Posterior cingulate gyrus (tissue), 11 donors: Measurements from ENCODE around the gene SEMA3C.

Source experiments
- DNase-seq, 10 donors: peaks; one replicate each; pipeline versions ENCODE4 v3.0.0 to v3.0.0-alpha.2; 2020 to 2021; ENCODE audit warnings: mixed read lengths in 3 of 10
- intact Hi-C: fragments of 100-400 bp; cut with DNase I; formaldehyde crosslinking; loops from one replicate; pipeline ENCODE4 v1.15.1; 2023

Gene SEMA3C

GRCh38 chr7:80859272-80859970 is 59.4 kb downstream of the SEMA3C start:
- peak in 2 of 10 donors; percentile 10 to 82 for DNase-seq
- intact Hi-C loops: no loop called here

- no peak for DNase-seq
- intact Hi-C loops: no loop called here
Observed at GRCh38 chr7:80858141-80858903, 60.5 kb downstream of the SEMA3C start.

DNA sequence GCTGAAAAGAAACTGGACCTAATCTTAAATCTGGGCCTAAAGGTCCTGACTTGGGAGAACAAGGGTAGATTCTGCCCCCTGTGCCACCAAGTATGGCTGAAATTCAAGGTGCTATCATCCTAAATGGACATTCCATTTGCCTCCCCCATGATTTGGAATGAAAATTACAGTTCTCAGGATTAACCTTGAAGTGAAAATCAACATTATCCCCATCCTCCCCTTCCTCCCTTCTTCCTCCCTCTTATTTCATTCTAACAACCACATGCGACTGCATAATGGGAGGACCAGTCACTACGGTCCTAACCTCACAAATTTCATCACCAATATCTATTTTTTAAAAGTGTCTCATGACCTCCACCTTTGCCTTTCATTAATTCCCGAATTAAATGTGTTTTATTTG is 62.1 kb downstream of the SEMA3C start:
- DNase-seq: no peak
- intact Hi-C loops: no loop called here

DNA sequence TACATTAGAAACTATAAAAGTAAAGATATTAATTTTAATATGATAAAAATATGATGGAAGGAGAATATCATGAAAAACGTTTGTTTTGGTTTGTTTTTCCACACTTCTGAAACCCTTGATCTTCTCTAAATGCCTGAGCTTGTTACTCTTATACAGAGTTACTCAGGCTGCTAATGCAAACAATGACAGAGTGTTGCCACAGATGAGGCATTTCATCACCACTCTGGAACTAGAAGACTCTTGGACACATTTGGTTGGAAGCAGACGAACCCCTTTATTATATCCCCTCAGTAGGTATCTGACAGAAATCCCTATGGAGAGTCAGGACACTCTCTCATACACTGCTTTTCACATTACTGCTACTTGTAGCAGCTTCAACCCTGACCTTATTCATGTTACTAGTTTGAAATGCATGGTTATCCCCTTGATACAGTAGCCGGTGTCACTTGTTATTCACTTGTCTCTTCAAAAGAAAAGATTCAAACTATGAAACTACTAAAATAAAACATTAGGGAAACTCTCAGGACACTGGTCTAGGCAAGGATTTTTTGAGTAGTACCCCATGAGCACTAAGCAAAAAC is 66.9 kb downstream of the SEMA3C start:
- intact Hi-C loops: no loop called here

DNA sequence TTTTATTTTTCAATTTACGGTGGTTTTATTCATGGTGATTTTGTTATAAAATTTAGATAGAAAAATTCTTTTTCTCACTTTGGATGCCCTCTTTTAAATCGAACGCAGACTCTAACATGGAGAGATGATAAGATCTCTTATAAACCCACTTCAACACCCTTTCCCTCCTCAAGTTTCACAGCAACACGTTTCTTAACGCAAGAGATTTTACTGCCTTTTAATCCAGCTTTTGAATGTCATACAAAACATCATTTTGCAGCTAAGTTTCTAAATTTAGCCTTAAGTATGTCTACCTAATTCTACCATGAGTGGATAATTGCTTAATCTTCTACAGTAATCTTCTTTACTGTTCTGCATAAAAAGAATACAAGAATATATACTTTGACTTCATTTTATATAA is 70.0 kb downstream of the SEMA3C start:
- intact Hi-C loops: no loop called here
- no peak for DNase-seq

More for the DNA sequence above, 66.9 kb downstream of the SEMA3C start:
- DNase-seq: no peak

GRCh38 chr7:80847895-80848294 is 71.0 kb downstream of the SEMA3C start:
- DNase-seq: no peak
- intact Hi-C loops: no loop called here

- intact Hi-C loops: no loop called here
- no peak for DNase-seq
Observed at GRCh38 chr7:80847027-80847426, 71.8 kb downstream of the SEMA3C start.

GRCh38 chr7:80844916-80845315 is 73.9 kb downstream of the SEMA3C start:
- intact Hi-C loops: no loop called here
- DNase-seq: no peak

- intact Hi-C loops: no loop called here
- DNase-seq: no peak
Observed at GRCh38 chr7:80843018-80843677, 75.7 kb downstream of the SEMA3C start.

DNA sequence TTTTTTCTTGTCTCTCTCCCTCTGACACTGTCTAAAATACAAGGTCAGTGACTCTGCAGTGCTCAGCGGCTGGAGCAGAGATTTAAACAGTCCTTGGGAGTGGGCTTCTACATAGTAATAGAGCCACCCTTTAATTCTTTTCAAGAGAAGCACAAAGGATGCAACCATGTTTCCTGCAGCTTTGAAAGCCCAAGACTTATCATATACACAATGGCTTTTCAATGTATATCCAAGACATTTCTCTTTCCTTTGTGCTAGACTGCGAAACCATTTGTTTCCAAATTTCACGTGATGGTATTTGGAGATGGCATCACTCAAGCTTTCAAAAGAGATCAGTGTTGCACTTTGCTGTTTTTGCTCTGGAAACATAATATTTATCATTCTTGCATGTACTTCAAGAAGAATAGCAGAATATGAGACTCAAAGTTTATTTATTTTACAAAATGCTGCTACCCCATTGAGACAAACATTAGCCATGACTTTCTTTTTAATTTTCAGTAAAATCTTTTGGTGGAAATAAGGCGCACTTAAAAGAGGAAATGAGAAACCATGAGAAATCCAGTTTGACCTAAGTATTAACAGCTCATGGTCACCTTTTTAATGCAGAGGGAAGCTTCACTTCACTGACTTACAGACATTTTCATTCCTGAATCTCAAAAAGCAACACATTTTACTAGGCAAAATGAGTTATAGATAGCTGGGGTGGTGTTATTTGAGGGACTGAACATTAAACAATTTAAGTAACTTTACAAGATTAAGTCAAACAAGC is 76.6 kb downstream of the SEMA3C start:
- DNase-seq: no peak
- intact Hi-C loops: no loop called here

- DNase-seq: no peak
- intact Hi-C loops: no loop called here
Observed at GRCh38 chr7:80841423-80841955, 77.4 kb downstream of the SEMA3C start.

- intact Hi-C loops: no loop called here
- no peak for DNase-seq
Observed at GRCh38 chr7:80840681-80841080, 78.2 kb downstream of the SEMA3C start.

GRCh38 chr7:80839855-80840254 is 79.0 kb downstream of the SEMA3C start:
- no peak for DNase-seq
- intact Hi-C loops: no loop called here

GRCh38 chr7:80838643-80839042 is 80.2 kb downstream of the SEMA3C start:
- intact Hi-C loops: no loop called here
- DNase-seq: no peak

DNA sequence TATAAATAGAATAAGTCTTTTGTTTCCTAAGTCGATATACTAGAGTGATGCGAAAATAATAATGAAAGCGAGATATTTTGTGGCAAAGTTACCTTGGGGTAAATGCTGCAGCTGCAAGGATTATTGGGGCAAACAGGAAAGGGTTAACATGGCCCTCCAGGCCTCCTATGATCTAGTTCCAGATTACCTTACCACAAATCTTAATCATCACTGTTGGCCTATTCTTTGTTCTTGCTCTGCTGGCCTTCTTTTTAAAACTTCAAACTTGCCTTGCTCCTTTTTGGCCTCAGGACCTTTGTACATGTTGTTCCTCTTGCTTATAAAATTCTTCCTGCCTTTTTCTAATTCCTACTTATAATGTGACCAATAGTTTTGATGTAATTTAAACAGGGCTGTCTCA is 81.5 kb downstream of the SEMA3C start:
- intact Hi-C loops: no loop called here
- no peak for DNase-seq

- intact Hi-C loops: no loop called here
- DNase-seq: no peak
Observed at GRCh38 chr7:80835251-80835650, 83.6 kb downstream of the SEMA3C start.

DNA sequence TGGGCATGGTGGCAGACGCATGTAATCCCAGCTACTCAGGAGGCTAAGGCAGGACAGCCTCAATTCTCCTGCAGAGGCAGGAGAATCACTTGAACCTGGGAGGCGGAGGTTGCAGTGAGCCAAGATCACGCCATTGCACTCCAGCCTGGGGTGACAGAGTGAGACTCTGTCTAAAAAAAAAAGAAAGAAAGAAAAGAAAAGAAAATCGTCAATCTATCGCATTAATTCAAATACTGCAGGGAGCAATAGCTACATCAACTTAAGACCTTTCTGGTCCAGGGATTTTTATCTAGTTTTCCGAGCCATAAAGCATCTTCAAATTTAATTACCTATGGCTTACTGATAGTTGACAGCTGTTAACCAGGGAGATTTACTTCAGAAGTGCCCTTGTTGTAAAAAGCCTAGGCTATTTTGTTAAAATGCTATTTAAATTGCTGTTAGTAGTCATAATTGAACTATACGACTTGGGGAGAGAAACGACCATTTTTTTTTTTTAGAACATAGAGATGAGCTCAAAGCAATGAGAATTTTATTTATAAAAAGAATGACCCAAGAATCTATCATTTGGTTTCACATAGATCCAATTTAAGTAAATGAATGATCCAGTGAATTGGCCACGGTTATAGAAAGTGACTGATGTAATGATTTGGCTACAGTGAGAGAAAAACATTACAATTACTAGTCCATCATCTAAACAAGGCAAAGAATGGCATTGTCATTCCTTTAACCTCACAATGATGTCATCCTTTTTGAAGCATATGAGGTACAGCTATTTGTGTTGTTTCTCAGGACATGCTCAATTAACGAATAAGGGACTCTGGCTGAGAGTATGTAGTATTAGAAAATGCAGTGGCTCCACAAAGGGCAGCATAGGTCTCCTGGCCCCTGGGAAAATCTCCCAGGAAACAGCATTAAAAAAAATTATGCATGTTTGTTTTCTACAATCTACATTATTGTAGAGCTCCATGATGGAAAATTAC is 85.3 kb downstream of the SEMA3C start:
- intact Hi-C loops: no loop called here
- no peak for DNase-seq

- no peak for DNase-seq
- intact Hi-C loops: no loop called here
Observed at GRCh38 chr7:80832006-80832405, 86.8 kb downstream of the SEMA3C start.
